ENCODE measurements around the gene FAM171A2. TPM values are rescaled to one million over a fixed set of nuclear protein-coding genes. Genes with fewer than 3 reads are reported as not detected.
A peak's percentile ranks its signal among the peaks of the same experiment; 100 is the strongest.
"Not testable (repeated sequence)": the region's sequence is repeated elsewhere in the genome, so short reads cannot be mapped to it uniquely, and the experiment has no call there.

FAM171A2 gene
- total RNA-seq, 1 donor from 2014 or later = 0.62 TPM

DNA sequence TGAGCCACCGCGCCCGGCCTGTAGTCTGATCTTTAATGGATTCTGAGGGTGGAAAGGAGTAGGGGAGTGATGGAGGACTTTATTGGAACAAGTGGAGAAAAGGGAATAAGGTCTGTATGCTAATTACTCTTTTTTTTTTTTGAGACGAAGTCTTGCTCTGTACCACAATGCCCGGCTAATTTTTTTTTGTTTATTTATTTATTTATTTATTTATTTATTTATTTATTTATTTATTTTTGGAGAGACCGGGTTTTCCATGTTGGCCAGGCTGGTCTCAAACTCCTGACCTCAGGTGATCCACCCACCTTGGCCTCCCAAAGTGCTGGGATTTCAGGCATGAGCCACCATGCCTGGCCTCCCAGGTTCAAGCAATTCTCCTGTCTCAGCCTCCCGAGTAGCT is 34.1 kb downstream of the FAM171A2 start:
- intact Hi-C loops (cut with DNase I); DNase-seq (ENCODE audit: low spot score): not testable (repeated sequence)

DNA sequence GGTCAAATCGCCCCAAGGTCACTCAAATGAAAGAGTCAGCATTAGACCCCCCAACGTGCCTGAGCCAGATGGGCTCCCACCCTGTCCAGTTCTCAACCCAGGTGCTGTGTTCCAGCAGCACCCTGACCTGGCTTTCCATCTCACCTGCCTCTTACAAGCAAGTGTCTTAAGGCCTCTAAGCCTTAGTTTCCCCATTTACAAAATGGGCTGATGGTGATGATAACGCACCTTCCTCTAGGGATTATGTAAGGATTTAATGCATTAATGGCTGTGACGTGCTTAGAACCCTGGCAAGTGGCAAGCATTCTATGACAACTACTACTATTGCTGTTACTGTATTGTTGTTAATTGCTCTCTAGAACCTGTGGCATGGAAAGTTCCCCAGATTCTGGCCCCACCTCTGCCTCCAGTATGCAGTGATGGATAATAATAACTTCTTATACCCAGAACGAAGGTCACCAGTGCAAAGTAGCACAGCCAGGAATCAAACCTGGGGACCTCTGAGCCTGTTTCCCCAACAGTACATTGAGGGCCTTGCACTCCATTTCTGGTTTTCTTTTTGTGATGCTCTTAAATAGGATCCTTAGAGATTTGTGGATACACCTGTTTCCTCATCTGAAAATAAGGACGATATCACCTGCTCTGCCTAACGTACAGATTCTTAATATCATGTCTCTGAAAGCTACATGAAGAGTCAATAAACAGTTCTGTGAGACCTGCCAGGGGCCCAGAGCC is 35.8 kb downstream of the FAM171A2 start:
- DNase-seq (ENCODE audit: low spot score) = no peak
- intact Hi-C loops (cut with DNase I) = loop anchor here (1.0 kb wide), 1 partner anchor 110 kb away; no protein-coding TSS in a partner anchor

DNA sequence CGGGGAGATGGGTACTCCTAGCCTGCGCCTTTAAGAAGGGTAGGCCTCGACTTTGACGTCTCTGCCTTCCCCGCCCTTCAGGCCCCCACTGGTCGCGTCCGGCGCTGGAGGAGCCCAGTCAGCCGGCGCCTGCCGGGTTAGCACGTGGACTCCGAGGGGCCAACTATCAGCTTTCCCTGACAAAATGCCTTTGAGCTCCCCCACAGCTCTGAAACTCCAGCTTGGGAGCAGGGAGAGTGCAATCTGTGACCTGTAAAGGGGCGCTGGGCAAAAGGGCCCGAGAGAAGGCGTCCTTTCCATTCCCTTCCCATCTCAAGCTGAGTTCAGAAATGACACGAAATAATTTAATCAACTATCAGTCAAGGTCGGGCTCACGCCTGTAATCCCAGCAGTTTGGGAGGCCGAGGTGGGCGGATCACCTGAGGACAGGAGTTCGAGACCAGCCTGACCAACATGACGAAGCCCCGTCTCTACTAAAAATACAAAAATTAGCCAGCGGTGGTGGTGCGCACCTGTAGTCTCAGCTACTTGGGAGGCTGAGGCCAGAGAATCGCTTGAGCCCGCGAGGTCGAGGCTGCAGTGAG is 36.7 kb downstream of the FAM171A2 start:
- intact Hi-C loops (cut with DNase I) = loop anchor here (1.0 kb wide), 1 partner anchor 109 kb away; no protein-coding TSS in a partner anchor
- peak; percentile 98 for DNase-seq (ENCODE audit: low spot score)

DNA sequence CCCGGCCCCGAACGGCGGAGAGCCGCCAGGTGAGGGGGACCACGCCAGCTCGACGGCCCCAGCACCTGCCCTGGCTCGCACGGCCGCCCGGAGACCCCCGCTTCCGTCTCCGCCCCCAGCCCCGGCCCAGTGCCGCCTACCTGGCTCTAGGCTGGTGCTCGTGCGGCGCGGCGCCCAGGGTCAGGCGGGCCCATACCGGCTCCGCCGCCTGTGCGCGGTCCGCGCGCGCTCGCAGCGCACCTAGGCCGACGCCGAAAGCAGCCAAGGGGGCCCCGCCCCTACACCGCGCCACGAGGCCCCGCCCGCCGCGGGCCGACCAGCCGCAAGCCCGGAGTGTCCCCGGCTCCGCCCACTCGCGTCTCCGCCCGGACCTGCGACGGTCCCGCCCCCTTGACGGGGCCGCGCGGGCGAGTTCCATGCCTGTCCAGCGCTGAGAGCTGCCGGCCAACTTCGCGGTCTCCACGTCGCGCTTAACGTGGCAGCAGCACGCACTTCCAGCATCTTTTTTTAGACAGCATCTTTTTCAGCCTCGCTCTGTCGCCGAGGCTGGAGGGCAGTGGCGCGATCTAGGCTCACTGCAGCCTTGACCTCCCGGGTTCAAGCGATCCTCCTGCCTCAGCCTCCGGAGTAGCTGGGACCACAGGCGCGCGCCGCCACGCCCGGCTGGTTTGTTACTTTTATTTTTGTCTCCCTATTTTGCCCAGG is 38.9 kb downstream of the FAM171A2 start, which contains the start of gene SLC25A39:
SLC25A39 (minus strand) TSS at position 253 of the 705 bp plus-strand sequence. CDS start 1,261 bp downstream, outside the sequence.
- intact Hi-C loops (cut with DNase I) = loop anchor here (2.0 kb wide), 2 partner anchors 20 to 182 kb away; partner anchors contain the start of gene GRN

DNA sequence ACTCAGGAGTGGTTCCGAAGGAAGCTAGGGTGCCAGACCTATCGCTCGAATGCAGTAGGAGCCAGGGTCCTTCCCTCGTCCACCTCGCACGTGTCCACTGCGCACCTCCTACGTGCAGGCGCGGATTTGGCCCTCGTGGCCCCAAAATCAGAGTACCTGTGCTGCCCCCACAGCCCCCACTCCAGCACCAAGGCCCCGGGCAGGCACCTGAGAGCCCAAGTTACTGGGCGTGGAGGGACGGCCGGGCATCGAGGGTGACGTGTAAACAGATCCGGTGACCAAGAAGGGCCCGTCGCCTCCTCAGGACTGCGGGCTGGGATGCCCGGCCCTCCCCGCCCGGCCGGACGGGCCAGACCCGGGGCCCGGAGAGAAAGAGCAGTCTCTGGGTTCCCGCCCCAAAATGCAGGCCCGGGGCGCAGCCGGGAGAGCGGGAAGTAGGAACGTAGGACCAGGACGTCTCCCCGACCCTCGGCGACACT is 39.5 kb downstream of the FAM171A2 start:
- intact Hi-C loops (cut with DNase I) = loop anchor here (2.0 kb wide), 2 partner anchors 21 to 181 kb away; partner anchors contain the start of gene GRN

More for the DNA sequence above, 38.9 kb downstream of the FAM171A2 start, which contains the start of gene SLC25A39:
- DNase-seq (ENCODE audit: low spot score) = peak; percentile 99

DNA sequence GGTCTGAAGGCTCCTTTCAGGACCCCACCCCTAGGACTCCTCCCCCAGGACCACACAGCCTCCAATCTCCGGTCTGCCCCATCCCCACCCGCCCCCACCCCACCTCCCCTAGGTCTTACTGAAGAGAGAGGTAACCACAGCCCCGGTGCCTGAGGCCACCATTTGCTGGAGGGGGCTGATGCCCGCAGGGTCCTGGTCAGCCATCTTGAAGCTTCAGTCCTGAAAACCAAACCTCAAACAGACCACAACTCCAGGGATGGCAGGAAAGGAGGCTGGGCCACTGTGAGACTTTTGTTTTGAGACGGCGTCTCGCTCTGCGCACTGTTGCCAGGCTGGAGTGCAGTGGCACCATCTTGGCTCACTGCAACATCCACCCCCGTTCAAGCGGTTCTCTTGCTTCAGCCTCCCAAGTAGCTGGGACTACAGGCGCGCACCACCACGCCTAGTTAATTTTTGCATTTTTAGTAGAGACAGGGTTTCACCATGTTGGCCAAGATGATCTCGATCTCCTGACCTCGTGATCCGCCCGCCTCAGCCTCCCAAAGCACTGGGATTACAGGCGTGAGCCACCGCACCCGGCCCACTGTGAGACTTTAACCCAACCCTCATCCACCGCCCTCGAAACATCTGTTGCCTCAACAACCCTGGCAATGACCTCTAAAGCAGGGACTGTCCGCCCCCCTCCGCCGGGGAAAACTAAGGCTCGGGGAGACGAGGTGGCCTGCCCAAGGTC is 40.1 kb downstream of the FAM171A2 start:
- DNase-seq (ENCODE audit: low spot score) = no peak
- intact Hi-C loops (cut with DNase I) = loop anchor here (2.0 kb wide), 2 partner anchors 21 to 181 kb away; partner anchors contain the start of gene GRN

More for the DNA sequence above, 39.5 kb downstream of the FAM171A2 start:
- no peak for DNase-seq (ENCODE audit: low spot score)

DNA sequence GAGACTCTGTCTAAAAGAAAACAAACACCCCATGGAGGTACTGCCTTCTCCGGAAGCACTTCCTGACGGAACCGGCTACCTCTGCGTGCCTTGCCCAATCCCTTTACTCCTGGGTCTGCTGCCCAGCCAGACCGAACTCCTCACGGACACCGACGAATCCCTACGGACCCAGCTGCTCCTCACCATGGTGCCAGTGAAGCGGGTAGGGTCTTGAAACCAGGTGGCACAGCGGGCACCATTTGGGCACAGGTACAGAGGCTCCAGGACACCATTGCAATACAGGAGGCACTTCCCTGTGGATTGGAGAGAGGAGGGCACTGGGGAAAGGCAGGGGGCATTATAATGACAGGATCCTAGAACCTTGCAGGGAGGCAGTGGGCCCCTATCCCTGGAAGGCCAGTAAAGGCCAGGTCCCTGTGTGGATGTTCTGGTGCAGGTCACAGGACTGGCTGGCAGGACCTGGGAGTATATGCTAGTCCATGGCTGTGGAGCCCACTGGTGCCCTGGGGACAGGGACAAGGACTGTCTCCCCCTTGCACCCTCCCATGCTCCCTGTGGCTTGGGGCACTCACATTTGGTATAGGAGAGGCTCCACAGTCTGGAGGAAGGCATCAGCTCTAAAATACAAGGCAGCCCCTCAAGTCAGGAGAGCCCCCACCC is 41.3 kb downstream of the FAM171A2 start:
- no peak for DNase-seq (ENCODE audit: low spot score)
- intact Hi-C loops (cut with DNase I) = no loop called here

DNA sequence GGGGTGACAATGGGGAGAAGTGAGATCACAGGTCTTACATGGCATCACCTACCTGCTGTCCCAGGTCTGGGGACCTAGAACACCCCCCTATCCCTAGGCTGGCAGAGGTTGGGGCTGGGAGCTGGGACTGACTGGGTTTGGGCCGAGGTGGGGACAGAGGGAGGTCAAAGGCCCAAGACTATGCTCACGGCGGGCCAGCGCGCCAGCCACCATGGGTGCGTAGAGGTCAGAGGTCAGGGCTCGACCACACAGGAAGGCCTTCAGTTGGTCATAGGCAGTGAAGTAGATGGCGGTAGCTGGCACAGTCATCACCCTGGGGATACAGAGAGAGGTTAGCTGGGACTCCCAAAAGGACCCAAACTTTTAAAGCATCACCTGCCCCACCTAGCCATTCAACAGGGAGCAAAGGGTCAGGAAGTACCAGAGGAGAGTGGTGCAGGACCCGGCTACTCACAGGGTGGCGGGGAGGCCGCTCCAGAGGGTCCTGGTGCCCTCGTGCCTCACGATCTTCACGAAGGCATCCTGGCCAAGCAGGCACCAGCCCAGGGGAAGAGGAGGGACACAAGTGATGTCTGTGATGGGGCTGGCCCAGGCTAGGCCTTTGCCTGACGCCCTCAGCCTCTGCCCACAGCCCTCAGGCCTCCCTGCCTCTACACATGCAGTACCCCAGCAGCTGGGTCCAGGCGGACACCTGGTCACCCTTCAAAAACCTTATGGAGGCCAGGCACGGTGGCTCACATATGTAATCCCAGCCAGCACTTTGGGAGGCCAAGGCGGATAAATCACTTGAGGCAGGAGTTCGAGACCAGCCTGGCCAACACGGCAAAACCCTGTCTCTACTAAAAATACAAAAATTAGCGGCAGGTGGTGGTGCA is 42.2 kb downstream of the FAM171A2 start:
- intact Hi-C loops (cut with DNase I) = no loop called here
- DNase-seq (ENCODE audit: low spot score) = no peak

DNA sequence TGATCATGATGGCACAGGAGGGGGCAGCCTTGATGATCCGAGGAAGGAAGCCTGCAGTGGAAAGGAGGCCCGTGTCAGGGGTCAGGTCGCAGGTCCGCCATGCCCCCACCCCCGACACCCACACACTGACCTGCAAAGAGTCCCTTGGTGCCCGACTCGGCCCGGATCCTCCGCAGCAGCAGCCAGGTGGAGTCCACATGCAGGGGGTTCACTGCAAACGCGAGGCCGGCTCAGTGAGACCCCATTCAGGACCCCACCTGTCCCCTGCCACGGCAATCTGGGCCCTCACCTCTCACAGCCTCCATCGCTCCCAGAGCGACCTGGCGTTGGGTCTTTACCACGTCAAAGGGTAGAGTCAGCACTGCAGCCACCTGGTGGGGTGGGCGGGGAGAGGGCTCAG is 43.6 kb downstream of the FAM171A2 start:
- intact Hi-C loops (cut with DNase I) = no loop called here
- no peak for DNase-seq (ENCODE audit: low spot score)

DNA sequence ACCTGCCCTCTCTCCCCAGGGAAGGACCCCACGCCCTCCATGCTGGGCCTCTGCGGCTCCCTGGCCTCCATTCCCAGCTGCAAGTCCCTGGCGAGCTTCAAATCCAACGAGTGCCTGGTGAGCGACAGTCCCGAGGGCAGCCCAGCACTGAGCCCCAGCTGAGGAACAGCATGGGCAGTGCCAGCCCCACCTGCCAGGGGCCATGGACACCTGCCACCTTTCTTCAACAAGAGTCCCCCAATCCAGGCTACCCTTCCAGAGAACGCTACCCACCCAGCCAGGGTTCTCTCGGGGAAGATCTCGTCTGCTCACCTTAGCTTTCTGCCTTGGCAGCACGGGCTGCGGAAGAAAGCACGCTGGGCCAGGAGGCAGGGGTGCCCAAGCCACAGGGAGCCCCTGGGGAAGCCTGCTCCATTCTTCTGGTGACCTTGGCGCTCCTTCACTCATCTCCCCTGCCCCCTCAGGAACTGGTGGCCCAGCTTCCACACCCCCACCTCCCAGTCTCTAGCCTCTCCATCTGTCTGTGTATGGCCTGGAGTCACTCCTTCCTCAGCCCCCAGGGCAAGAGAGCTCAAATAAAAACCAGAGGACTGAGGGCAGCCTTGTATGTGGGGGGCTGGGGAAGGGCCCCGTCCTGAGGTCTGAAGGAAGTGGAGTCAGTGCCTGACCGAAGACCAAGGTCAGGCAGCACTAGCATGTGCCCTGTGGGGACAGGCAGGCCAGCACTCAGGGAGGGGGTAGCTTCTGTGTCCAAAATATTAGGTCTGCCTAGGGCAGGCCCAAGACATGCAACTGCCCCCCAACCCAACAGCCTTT is 45.4 kb downstream of the FAM171A2 start:
- intact Hi-C loops (cut with DNase I) = no loop called here
- DNase-seq (ENCODE audit: low spot score) = no peak

DNA sequence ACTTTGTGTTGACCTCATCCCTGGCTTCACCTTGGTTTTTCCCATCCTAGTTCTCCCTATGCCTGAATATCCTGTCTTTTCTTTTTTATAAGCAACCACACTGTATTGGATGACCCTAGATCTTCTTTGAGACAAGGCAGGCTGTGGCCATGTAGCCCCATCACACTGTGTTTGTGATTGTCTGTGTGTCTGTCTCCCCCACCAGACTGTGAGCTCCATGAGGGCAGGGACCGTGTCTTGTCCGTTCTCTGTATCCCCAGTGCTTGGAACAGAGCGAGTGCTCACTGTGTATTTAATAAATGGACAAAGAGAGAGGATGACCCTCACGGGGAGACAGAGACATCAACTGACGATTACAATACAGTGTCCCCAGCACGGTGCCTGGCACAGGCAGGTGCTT is 46.1 kb downstream of the FAM171A2 start:
- no peak for DNase-seq (ENCODE audit: low spot score)

DNA sequence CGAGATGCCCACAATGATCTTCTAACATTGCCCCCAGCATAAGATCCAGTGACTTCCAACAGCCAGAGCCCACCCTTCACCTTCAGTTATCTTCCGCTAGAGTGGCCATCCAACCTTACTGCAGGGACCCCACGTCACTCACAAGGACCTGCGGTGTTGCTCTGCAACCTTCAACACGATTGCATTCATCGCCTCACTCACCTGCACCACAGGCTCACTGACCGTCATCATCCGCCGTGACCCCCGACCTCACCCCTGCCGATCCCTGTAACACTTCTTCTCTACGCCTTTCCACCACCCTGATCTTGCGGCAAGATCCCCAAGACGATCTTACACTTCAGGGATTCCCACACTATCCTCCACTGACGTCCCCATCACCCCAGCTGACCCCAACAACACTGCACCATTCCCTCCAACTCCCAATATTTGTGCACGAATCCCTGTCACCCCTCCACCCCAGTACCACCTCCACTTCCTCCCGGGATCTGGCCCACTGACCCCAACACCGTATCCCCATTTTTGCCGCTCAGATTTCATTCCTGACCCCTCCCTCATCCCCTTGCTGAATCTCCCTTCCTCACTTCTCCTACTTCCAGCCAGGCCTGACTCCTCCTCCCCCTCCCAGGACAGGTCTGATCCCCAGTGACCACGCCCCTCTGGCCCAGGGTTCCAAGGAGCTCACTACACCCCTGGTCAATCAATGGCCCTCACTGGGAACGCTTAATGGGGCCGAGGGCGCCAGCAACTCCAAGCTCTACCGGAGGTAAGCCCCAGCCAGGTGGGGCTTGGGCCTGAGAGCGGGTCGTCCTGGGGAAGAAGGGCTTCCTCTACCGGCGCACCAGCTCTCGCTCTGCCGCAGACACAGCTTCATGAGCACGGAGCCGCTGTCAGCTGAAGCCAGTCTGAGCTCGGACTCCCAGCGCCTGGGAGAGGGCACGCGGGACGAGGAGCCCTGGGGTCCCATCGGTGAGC is 47.6 kb downstream of the FAM171A2 start:
- intact Hi-C loops (cut with DNase I) = no loop called here
- no peak for DNase-seq (ENCODE audit: low spot score)

More for the DNA sequence above, 46.1 kb downstream of the FAM171A2 start:
- intact Hi-C loops (cut with DNase I) = no loop called here

DNA sequence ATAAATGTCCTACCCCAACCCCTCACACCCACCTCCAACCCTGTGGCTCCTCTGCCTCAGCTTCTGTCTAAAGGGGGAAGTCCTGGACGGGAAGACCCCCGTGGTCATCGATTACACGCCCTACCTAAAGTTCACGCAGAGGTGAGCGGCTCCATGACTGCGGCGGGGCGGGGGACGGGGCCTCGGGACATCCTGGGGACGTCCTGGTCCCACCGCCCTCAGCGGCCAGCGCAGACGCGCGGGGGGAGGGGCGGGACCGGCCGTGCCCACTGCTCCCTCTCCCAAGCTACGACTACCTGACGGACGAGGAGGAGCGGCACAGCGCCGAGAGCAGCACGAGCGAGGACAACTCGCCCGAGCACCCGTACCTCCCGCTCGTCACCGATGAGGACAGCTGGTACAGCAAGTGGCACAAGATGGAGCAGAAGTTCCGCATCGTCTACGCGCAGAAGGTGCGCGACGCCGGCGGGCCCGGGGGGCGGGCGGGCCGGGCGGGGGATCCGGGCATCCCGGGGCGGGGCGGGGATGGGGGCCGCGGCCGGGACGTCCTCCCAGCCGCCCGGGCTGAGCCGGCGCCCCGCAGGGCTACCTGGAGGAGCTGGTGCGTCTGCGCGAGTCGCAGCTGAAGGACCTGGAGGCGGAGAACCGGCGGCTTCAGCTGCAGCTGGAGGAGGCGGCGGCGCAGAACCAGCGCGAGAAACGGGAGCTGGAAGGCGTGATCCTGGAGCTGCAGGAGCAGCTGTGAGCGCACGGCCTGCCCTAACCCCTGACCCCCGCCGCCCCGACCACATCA is 48.6 kb downstream of the FAM171A2 start:
- no peak for DNase-seq (ENCODE audit: low spot score)
- intact Hi-C loops (cut with DNase I) = no loop called here

DNA sequence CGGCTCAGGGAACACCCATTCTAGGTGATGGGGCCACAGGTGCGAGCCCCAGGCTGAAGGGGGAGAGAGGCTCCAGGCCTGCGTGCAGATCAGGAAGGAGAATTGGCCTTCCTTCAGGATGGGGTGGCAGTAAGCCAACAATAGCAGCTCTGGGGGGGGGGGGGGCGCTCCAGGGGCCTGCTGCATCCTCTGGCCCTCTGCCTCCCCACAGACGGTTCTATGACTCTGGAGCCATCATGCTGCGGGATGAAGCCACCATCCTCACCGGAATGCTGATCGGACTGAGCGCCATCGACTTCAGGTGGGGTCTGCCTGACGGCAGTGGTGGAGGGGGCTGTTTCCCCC is 49.2 kb downstream of the FAM171A2 start:
- no peak for DNase-seq (ENCODE audit: low spot score)
- intact Hi-C loops (cut with DNase I) = no loop called here

DNA sequence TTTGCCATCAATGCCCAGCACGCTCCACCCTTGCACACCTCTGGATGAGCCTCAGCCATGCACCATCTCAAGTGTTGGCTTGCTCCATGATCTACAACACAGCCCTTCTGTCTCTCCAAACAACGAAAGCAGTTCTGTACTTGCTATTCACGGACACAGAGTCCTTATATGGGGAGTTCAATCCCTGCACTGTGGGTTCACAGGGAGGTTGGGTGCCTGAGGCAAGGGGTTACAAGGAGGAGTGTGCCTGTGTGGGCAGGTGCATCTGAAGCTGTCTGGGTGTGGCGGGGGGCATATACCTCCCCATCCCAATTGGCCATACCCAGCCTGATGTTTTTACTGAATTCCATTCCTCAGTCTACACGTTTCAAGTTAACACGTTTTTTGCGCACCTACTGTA is 49.6 kb downstream of the FAM171A2 start:
- intact Hi-C loops (cut with DNase I) = no loop called here
- DNase-seq (ENCODE audit: low spot score) = no peak

All from cardiac septum (tissue), 1 donor.